Osteoblast (primary cell): ENCODE data around the gene GFRA1. TPM values are rescaled to one million over a fixed set of nuclear protein-coding genes. Genes with fewer than 3 reads are reported as not detected.
"Not testable (repeated sequence)": the region's sequence is repeated elsewhere in the genome, so short reads cannot be mapped to it uniquely, and the experiment has no call there.

Experiments
- DNase-seq: peaks from one replicate; pipeline ENCODE4 v3.0.0; 2011; ENCODE audit warnings: low spot score, mixed read lengths; ENCODE audit not compliant: insufficient read length; ENCODE audit errors: missing footprints
- H2AFZ ChIP-seq: 2 replicates; pipeline ENCODE4 v1.6.0; 2011; ENCODE audit warnings: mild to moderate bottlenecking, low read length
- H3K27ac ChIP-seq: 2 replicates; pipeline ENCODE4 v1.5.1; 2011; ENCODE audit warnings: mild to moderate bottlenecking, low read depth, low read length, moderate library complexity
- H3K27me3 ChIP-seq: 2 replicates; pipeline ENCODE4 v1.6.0; 2012; ENCODE audit warnings: mild to moderate bottlenecking, control low read depth, inconsistent platforms, low read length, moderate library complexity; ENCODE audit not compliant: insufficient read depth
- H3K36me3 ChIP-seq: 2 replicates; pipeline ENCODE4 v1.5.1; 2011; ENCODE audit warnings: mild to moderate bottlenecking, low read length, control low read depth, moderate library complexity; ENCODE audit not compliant: insufficient read depth
- H3K4me1 ChIP-seq: 2 replicates; pipeline ENCODE4 v1.5.1; 2011; ENCODE audit warnings: mild to moderate bottlenecking, low read length, control low read depth, moderate library complexity; ENCODE audit not compliant: insufficient read depth
- H3K4me2 ChIP-seq: 2 replicates; pipeline ENCODE4 v1.6.0; 2011; ENCODE audit warnings: mild to moderate bottlenecking, low read length; ENCODE audit not compliant: insufficient read depth
- H3K4me3 ChIP-seq: fragments of 200-600 bp; sonication (generic); 3 replicates; pipeline ENCODE4 v1.5.1; 2012; ENCODE audit warnings: mild to moderate bottlenecking, low read length, inconsistent platforms; ENCODE audit not compliant: insufficient read depth
- H3K79me2 ChIP-seq: 2 replicates; pipeline ENCODE4 v1.6.0; 2012; ENCODE audit warnings: mild to moderate bottlenecking, low read length, control low read depth, inconsistent platforms; ENCODE audit not compliant: insufficient read depth
- H3K9me3 ChIP-seq: 2 replicates; pipeline ENCODE4 v1.5.1; 2011; ENCODE audit warnings: low read depth, low read length, control low read depth
- H4K20me1 ChIP-seq: 2 replicates; pipeline ENCODE4 v1.6.0; 2012; ENCODE audit warnings: mild to moderate bottlenecking, low read length, control low read depth; ENCODE audit not compliant: insufficient read depth
- CTCF ChIP-seq: IDR thresholded peaks from 2 replicates; pipeline ENCODE4 v1.5.1; 2011; ENCODE audit warnings: mild to moderate bottlenecking, low read depth, low read length, moderate library complexity; ENCODE audit errors: extremely low read depth
- total RNA-seq: library from RNA; depleted of rRNA; stranded (reverse); fragments of >200 nt; gene quantifications from 2 replicates; pipeline ENCODE4 v1.2.3, GENCODE V29; 2012

Gene GFRA1
- total RNA-seq, 1 donor, result 76.0 TPM

DNA sequence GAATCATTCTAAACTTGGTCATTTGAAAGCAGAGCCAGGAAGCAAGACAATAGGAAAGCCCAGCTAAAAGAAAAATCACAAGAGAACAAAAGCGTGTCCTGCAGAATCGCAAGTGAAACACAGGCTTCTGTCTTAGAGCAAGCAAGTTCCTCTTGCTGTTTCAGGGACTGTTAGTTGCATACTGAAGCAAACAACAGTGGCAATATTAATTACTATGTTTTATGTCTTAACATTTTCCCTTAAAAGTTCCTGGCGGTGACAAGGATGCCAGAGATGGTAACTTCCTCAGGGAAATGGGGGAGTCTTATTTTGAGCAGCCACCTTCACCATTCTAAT, 217.1 kb downstream of the GFRA1 start:
- Histone ChIP-seq H3K36me3 (no peaks in the 10 kb centered on the region), H3K4me3 (no peak overlapping the region), H4K20me1 (no peaks in the 10 kb centered on the region), H3K27me3 (no peaks in the 10 kb centered on the region), H3K27ac (no peak overlapping the region), H3K79me2 (no peaks in the 10 kb centered on the region), H3K4me2 (no peak overlapping the region), H2AFZ (no peak overlapping the region), H3K4me1 (no peaks in the 10 kb centered on the region), H3K9me3 (no peaks in the 10 kb centered on the region)
- no peak for DNase-seq
- TF ChIP-seq CTCF, result no peak

DNA sequence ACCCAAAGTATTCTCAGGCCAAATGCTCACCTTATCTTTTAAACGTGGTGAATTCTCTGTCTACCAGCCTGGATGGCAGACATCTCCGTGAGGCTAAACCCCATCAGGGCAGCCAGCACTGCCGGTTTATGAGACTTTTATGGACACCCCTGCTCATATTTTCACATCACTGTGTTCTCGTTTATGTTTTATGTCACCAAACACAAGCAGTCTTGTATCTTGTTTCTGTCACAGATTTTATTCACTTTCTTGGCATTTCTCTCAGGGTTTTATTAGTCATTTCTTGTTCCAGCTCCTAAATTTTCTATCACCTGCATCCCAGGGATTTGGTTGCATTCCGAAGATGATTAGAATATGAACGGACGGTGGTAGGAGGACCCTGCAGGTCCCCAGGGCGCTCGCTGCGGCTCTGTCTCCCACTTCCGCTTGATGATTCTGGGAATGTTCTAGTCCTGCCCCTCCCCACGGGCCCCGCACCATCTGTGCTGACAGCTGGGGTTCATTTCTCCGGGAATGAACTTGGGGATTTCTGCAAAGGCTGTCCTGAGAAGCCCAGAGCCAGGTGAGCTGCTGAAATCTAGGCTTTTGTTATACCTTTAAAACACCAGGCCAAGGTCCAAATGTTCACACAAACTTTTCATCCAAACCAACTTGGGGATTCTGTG, 217.6 kb downstream of the GFRA1 start:
- DNase-seq, result no peak

GRCh38 chr10:116053910-116054309, 219.1 kb downstream of the GFRA1 start:
- TF ChIP-seq CTCF, result no peak
- no peaks in the 10 kb centered on the region for H3K4me1 ChIP-seq
- H2AFZ ChIP-seq, result no peak overlapping the region
- no peaks in the 10 kb centered on the region for H3K9me3 ChIP-seq
- no peak overlapping the region for H3K27ac ChIP-seq
- no peaks in the 10 kb centered on the region for H4K20me1 ChIP-seq
- no peak overlapping the region for H3K4me2 ChIP-seq
- no peaks in the 10 kb centered on the region for H3K36me3 ChIP-seq
- no peak overlapping the region for H3K4me3 ChIP-seq
- DNase-seq, result no peak
- no peaks in the 10 kb centered on the region for H3K79me2 ChIP-seq
- no peaks in the 10 kb centered on the region for H3K27me3 ChIP-seq

More for the DNA sequence above, 217.6 kb downstream of the GFRA1 start:
- H3K4me3 ChIP-seq, result no peak overlapping the region
- no peaks in the 10 kb centered on the region for H3K27me3 ChIP-seq
- no peak overlapping the region for H3K27ac ChIP-seq
- no peaks in the 10 kb centered on the region for H3K79me2 ChIP-seq
- no peaks in the 10 kb centered on the region for H4K20me1 ChIP-seq
- H3K9me3 ChIP-seq, result no peaks in the 10 kb centered on the region
- H2AFZ ChIP-seq, result no peak overlapping the region
- TF ChIP-seq CTCF, result no peak
- no peaks in the 10 kb centered on the region for H3K36me3 ChIP-seq
- no peaks in the 10 kb centered on the region for H3K4me1 ChIP-seq
- no peak overlapping the region for H3K4me2 ChIP-seq

- H3K4me3 ChIP-seq, H2AFZ ChIP-seq, H3K4me1 ChIP-seq, H3K9me3 ChIP-seq, H3K27me3 ChIP-seq, H3K36me3 ChIP-seq, DNase-seq, H3K79me2 ChIP-seq, H3K27ac ChIP-seq, H4K20me1 ChIP-seq, H3K4me2 ChIP-seq: not testable (repeated sequence)
Observed at GRCh38 chr10:116053009-116053730, 219.8 kb downstream of the GFRA1 start.

GRCh38 chr10:116052522-116052921, 220.5 kb downstream of the GFRA1 start:
- H3K36me3 ChIP-seq, H3K9me3 ChIP-seq, H2AFZ ChIP-seq, H3K4me1 ChIP-seq, H4K20me1 ChIP-seq, H3K4me2 ChIP-seq, H3K27me3 ChIP-seq, DNase-seq, H3K27ac ChIP-seq, H3K4me3 ChIP-seq, H3K79me2 ChIP-seq: not testable (repeated sequence)
